ENCODE measurements around the gene MARCHF10.

GRCh38 chr17:62670202-62670821, 137.8 kb downstream of the MARCHF10 start:
- no peak for TF ChIP-seq CTCF (IDR thresholded peaks at IDR 0.05; ENCODE audit: low read depth, low read length)
- TF ChIP-seq MAX (IDR thresholded peaks at IDR 0.05; ENCODE audit: low read depth, low read length), result no peak
- TF ChIP-seq POLR2A (IDR thresholded peaks at IDR 0.05; ENCODE audit: extremely low read depth, insufficient read length), result no peak

Measured in NB4 (cell line).